Measurements from ENCODE around the gene RIT2.

RIT2 gene

DNA sequence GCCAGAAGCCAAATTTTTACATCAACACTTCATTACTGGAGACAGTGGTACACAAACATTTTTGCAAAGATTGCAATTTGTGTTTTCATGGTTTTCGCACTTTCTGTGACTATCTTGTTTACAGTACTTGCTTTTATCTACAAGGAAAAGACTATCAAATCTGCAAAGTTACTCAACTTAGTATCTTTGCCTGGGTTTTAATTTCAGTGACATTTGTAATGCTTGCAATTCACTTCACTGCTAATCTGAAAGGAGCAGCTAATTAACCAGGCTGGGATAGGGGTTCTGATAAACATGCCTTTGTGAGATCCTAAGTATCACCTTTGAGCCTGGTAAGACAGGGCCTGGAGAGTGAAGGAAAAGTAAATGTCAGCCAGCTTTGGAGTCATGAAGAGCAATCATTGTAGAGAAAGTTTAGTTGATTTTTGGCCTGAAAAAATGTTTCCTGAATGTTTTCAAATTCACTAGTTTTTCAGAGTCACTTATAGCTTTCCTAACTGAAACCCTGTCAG, 194.2 kb downstream of the RIT2 start:
- no peak for DNase-seq

DNA sequence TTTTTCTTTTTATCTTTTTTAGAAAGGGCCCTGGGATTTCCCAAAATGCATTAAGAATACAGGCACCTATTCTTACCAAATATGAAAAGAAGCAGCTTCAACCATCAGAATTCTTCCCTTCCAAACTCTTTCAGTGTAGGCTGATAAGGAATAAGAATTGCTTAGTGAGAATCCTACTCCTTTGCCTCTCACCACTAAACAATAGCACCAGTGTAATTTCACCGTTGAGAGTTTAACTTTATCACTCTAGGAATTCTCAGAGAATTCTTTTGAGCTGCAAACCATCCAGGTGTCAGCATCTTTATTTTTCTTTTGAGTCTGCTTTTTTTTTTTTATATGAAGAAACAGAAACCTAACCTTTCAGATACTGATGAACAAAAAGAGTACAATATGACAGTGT, 194.9 kb downstream of the RIT2 start:
- no peak for DNase-seq

DNA sequence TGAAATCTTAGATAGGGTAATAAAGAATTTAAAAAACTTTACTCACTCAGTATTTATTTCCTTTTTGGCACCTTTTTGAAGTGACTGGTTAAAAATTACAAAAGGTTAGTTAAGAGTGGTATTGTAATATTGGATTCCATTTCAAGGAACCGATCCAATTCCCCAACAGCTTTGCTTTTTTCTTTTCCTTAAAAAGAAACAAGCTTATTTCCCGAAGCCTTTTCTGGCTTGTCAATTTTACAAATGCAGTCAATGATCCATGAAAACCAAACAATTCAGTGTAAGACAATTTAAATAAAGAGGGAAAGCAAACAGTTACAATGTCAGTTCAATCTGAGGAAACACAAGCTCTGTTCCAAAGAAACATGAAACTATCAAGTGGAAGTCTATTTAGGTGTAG, 200.2 kb downstream of the RIT2 start:
- no peak for DNase-seq

GRCh38 chr18:42914476-42914875, 201.0 kb downstream of the RIT2 start:
- no peak for DNase-seq

DNA sequence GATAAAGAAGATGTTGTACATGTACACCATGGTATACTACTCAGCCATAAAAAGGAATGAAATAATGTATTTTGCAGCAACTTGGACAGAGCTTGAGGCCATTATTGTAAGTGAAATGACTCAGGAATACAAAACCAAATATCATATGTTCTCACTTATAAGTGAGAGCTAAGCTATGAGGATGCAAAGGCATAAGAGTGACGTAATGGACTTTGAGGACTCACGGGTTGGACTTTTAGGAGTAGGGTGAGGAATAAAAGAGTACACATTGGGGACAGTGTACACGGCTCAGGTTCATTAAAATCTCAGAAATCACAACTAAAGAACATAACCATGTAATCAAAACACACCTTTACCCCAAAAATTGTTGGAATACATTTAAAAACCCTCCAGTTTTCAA, 206.4 kb downstream of the RIT2 start:
- DNase-seq, result no peak

- no peak for DNase-seq
Observed at GRCh38 chr18:42906761-42907160, 208.7 kb downstream of the RIT2 start.

GRCh38 chr18:42901161-42901560, 214.3 kb downstream of the RIT2 start:
- DNase-seq, result no peak

DNA sequence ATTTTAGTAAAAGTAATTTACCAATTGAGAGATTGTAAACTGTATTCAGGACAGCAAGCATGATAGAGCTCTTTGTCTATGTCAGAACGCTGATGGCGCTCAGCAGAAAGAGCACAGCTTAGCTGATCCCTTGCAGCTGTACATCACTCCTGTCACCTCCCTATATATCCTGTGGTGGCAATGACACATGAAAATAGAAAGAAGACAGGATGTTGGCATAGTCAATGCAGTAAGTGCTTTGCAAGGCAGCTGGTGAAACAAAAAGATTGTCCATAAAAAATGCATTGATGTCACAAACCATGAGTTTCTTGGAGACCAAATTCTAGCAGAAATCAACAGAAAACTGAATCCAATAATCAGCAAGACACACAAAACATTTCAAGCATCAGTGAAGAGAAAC, 221.5 kb downstream of the RIT2 start:
- no peak for DNase-seq

- no peak for DNase-seq
Observed at GRCh38 chr18:42892181-42892580, 223.3 kb downstream of the RIT2 start.

GRCh38 chr18:42891705-42892104, 223.8 kb downstream of the RIT2 start:
- DNase-seq, result no peak

DNA sequence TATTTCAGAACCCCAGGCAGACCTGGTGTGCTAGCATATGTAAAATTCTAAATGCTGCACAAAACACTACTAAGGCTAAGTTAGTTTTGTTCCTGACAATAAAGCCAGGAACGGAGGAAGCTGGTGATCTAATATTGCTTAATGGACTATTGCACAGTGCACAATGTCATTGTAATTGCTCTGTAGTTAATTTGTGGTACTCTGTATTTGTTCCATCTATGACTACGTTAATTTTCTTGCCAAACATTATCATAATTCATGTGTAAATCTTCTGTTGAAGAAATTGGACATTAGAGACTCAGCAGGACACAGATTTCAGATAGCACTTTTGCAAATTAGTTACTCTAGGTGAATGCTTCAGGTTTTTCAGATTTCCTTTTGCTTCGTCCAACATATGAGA, 232.3 kb downstream of the RIT2 start:
- DNase-seq, result no peak

GRCh38 chr18:42882122-42882521, 233.4 kb downstream of the RIT2 start:
- no peak for DNase-seq

DNA sequence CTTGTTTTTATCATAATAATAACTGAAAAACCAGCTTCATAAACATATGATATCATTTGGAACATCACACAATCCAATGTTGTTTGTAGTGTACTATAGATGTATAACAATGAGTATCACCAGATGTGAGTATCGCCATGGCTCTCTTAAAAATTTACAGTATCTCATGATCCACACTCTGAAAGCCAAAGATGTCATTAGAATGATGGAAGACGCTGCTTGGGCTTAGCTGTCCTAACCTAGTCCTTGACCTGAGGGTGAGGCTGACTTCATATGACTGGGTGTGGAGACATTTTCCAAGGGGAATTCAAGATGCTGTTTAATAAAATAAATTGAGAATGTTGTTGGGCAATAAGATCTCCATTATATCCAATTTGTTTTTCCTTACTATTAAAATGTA, 242.6 kb downstream of the RIT2 start:
- DNase-seq, result no peak

DNA sequence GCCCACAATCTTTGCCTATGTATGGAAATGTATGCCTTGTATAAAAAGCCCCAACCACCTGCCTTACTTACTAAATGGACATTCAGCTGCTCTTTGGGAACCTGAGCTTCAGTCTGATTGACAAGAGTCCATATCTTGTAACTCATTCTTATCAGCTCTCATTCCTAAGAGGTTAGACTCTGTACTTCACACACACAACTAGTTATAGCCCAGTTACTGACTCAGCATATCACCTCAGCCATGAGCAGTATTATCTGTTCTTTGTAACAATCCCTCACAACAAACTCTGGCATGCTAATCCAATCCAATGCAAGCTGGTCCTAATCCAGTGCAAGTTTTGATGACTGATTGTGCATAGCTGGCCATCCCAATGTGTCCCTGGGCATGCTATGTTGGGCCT, 250.6 kb downstream of the RIT2 start:
- DNase-seq, result no peak

- no peak for DNase-seq
Observed at GRCh38 chr18:42861271-42861670, 254.2 kb downstream of the RIT2 start.

DNA sequence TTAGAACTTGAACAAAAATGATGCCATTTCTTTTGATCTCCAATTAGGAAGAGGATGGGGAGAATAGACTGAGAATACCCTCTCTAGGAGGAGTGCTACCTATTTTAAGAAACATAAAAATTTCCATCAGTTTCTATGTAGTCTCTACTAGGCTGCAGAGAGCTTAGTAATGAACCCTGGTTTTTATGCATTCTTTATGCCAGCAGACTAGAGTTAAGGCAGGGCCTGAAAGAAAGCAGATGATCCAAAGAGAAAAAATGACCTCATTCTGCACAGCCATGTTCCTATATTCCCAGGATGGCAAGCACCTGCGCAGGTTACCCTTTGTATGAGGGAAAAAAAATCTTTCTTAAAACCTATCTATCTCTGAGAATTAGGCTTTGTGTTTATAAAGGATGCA, 254.9 kb downstream of the RIT2 start:
- no peak for DNase-seq

- DNase-seq, result no peak
Observed at GRCh38 chr18:42860011-42860410, 255.5 kb downstream of the RIT2 start.

GRCh38 chr18:42854558-42854957, 260.9 kb downstream of the RIT2 start:
- DNase-seq, result no peak

- DNase-seq, result no peak
Observed at GRCh38 chr18:42850174-42851083, 265.1 kb downstream of the RIT2 start.

GRCh38 chr18:42839408-42839807, 276.1 kb downstream of the RIT2 start:
- no peak for DNase-seq

GRCh38 chr18:42838546-42839145, 276.8 kb downstream of the RIT2 start:
- no peak for DNase-seq

DNA sequence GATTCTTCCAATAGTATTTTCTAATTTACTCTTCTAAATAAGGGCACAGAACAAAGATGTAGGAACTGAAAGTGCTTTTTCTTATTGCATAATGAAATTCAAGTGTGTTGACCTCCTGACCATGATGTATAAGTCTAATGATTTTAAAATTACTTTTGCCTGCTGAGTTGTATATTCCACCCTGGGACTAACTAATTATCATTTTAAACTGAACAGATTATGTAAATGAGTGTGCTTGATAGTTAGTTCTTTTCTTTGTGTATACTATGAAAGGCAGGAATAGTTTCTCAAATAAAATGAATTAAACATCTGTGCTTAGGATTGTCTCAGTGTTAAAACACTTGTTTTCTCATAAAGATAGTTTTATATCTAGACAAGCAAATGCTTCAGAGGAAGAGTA, 284.5 kb downstream of the RIT2 start:
- no peak for DNase-seq

GRCh38 chr18:42828881-42829280, 286.6 kb downstream of the RIT2 start:
- DNase-seq, result no peak

GRCh38 chr18:42824178-42824577, 291.3 kb downstream of the RIT2 start:
- no peak for DNase-seq
